GM18507 (cell line): Measurements from ENCODE around the gene KIRREL3.

Experiments
- DNase-seq: peaks from one replicate; pipeline ENCODE4 v3.0.0; 2011; ENCODE audit warnings: low read depth; ENCODE audit not compliant: insufficient read length; ENCODE audit errors: extremely low spot score
- FAIRE-seq: peaks from 2 replicates; lab custom pipeline; 2011; peaks lifted over from hg19 to GRCh38; lab: Jason Lieb, UNC

Gene KIRREL3

GRCh38 chr11:126732981-126733380, 267.6 kb downstream of the KIRREL3 start:
- FAIRE-seq (peak; percentile 49), DNase-seq (no peak)

DNA sequence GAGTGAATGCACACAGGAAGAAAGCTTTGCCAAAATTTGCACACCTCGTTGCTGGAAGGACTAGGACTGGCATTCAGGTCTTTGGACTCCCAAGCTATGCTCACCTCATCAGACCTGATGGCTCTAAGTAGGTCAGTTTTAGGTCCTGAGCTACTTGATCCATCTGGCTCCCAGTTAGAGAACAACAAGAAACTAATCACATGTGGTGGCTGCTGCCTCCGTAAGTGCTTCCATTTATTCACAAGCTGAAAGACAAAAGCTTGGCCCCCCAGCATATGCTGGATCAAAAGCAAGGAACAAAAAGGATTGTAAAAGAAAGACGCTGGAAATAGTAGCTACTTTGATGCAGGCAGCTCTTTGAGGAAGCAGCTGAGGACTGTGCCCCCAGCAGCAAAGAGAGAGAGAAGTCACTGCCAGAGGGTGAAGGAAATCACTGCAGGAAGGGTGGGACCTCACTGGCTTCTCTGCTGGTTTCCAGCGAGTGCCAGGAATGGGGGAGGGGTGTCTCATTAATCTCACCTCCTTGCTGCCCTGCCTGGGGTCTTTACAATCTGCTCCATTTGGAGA, 268.9 kb downstream of the KIRREL3 start:
- DNase-seq (no peak), FAIRE-seq (no peak)

- FAIRE-seq (no peak), DNase-seq (no peak)
Observed at GRCh38 chr11:126727381-126727780, 273.2 kb downstream of the KIRREL3 start.

GRCh38 chr11:126725521-126725920, 275.0 kb downstream of the KIRREL3 start:
- FAIRE-seq, result no peak

GRCh38 chr11:126725043-126725442, 275.5 kb downstream of the KIRREL3 start:
- no peak for DNase-seq
- no peak for FAIRE-seq

More at GRCh38 chr11:126725521-126725920, 275.0 kb downstream of the KIRREL3 start:
- DNase-seq, result no peak

- FAIRE-seq, result no peak
- no peak for DNase-seq
Observed at GRCh38 chr11:126723665-126724045, 276.9 kb downstream of the KIRREL3 start.

- DNase-seq, result no peak
- no peak for FAIRE-seq
Observed at GRCh38 chr11:126722956-126723664, 277.5 kb downstream of the KIRREL3 start.

GRCh38 chr11:126722006-126722736, 278.4 kb downstream of the KIRREL3 start:
- FAIRE-seq (no peak), DNase-seq (no peak)

DNA sequence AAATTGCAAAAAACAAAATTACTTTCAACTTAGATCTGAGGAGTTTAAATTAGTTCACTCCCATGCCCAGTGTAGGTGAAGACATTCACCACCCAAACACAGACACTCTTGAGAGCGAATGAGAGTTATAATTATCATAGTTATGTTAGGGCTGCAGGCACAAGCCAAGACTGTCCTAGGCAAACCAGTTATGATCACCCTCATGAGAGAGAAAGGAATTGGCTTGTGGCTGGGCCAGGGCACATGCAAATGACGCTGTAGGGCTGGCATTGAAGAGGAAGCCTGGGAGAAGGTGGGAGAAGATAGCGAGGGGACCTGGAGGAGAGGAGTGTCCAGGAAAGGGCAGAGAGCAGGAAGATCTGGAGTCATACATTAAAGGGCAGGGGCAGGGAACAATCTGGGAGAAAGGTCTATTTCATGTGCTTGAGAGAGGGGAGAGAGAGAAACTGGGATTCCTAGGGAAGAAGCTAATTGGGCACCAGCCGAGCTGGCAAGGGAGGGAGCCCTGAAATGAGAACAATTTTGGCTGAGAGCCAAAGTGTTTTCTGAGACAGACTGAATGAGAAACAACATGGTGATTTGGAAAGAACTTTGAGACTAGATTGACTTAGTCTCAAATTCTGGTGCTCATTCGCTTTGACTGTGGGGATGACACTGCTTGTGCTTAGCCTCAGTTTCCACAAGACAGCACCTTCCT, 279.9 kb downstream of the KIRREL3 start:
- DNase-seq (no peak), FAIRE-seq (no peak)

- no peak for FAIRE-seq
- DNase-seq, result no peak
Observed at GRCh38 chr11:126719740-126720139, 280.8 kb downstream of the KIRREL3 start.

- no peak for FAIRE-seq
- no peak for DNase-seq
Observed at GRCh38 chr11:126718276-126718675, 282.3 kb downstream of the KIRREL3 start.

- DNase-seq (peak; percentile 17), FAIRE-seq (peak; percentile 81)
Observed at GRCh38 chr11:126716456-126717083, 284.0 kb downstream of the KIRREL3 start.

- no peak for DNase-seq
- FAIRE-seq, result no peak
Observed at GRCh38 chr11:126713806-126714205, 286.8 kb downstream of the KIRREL3 start.

GRCh38 chr11:126711977-126712625, 288.5 kb downstream of the KIRREL3 start:
- DNase-seq, result no peak
- no peak for FAIRE-seq

DNA sequence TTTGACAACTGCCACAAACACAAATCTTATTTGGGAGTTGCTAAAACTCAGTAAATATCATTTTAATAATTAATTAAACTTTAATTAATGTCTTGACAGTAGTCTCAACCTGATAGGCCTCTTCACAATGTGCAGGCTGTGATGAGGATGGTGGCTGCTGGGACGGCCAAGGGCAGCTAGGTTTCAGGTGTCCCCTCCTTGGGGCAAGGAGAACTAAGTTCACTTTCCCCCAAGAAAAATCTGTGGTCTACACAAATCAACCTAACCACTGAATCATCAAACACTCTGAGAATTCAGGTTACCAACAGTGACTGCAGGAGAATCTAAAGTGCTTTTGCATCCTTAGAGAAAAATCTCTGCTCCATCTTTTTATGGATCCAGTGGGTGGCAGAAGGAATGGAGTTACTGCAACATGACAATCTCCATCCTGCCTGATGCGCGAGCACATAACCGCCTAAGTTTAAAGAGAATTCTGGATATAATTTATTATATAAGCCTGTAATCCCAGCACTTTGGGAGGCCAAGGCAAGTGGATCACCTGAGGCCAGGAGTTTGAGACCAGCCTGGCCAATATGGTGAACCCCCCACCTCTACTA, 289.7 kb downstream of the KIRREL3 start:
- no peak for FAIRE-seq
- no peak for DNase-seq

DNA sequence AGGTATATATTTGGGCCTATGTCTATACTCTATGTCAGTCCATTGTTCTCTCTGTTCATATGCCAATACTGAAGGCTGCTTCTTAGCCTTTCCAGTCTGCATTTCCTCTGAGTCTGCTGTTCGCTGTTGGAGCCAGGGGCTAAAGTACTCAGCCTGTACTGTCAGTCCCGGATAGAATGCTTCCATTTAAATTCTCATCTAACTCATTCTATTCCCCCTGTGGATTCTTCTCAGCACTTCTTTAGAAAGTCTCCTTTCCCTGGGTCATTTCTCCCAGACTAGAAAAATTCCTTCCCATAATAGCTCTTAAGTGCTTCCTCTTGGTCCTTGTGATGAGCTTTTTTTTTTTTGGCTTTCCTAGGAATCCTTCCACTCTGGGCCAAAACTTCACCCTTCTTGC, 293.1 kb downstream of the KIRREL3 start:
- FAIRE-seq (no peak), DNase-seq (no peak)

- no peak for FAIRE-seq
- no peak for DNase-seq
Observed at GRCh38 chr11:126704096-126704495, 296.5 kb downstream of the KIRREL3 start.

DNA sequence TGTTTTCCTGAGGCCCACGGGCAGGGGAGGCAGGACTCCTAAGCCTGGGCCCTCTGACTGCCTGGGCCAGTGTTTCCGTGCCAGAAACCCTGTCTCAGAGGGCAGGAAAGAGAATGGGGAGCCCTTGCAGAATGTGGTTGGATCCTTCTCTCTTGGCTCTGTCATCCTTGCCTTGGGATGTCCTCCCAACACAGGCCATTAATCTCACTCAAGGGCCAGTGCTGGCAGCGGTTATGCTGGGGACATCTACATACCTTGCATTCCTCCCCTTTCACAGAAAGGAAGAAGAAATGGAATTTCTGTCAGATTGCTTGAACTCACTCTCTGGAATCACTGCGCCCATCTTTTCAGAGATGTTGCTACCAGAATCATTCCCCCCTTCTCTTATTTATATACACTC, 296.9 kb downstream of the KIRREL3 start:
- FAIRE-seq, result no peak
- DNase-seq, result no peak

DNA sequence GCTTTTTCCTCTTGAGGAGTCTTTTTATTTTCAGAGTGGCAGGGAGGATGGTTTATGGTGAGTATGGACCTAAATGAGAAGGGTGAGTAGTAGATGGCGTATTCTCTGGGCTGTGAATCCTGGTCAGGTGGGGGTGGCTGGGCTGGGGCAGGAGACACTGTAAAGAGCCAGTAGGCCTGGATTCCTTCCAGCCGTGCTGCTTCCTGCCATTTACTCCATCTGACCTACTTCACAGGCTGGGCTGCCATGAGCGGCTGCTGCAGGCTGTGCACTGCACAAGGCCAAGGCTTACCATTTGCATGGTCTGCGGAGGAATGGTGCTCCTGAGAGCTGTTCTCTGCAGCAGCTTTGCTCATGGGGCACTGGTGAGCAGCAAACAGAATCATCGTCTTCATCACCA, 297.6 kb downstream of the KIRREL3 start:
- FAIRE-seq (no peak), DNase-seq (no peak)
